Measurements from ENCODE around the gene ACP7. TPM values are rescaled to one million over a fixed set of nuclear protein-coding genes. Genes with fewer than 3 reads are reported as not detected.
"Not testable (repeated sequence)": the region's sequence is repeated elsewhere in the genome, so short reads cannot be mapped to it uniquely, and the experiment has no call there.

ACP7 gene
- total and polyA plus RNA-seq, 2 experiments from 2014 or later, result not detected

GRCh38 chr19:39067104-39067503 is 17.1 kb upstream of the ACP7 start:
- Histone ChIP-seq H3K4me1 (ENCODE audit: low read depth) (no peaks in the 10 kb centered on the region), H3K27me3 (no peaks in the 10 kb centered on the region), H3K9me3 (ENCODE audit: low read depth) (no peaks in the 10 kb centered on the region), H3K36me3 (no peaks in the 10 kb centered on the region), H3K4me3 (no peak overlapping the region), H3K27ac (no peak overlapping the region)
- TF ChIP-seq, protein P1, sequence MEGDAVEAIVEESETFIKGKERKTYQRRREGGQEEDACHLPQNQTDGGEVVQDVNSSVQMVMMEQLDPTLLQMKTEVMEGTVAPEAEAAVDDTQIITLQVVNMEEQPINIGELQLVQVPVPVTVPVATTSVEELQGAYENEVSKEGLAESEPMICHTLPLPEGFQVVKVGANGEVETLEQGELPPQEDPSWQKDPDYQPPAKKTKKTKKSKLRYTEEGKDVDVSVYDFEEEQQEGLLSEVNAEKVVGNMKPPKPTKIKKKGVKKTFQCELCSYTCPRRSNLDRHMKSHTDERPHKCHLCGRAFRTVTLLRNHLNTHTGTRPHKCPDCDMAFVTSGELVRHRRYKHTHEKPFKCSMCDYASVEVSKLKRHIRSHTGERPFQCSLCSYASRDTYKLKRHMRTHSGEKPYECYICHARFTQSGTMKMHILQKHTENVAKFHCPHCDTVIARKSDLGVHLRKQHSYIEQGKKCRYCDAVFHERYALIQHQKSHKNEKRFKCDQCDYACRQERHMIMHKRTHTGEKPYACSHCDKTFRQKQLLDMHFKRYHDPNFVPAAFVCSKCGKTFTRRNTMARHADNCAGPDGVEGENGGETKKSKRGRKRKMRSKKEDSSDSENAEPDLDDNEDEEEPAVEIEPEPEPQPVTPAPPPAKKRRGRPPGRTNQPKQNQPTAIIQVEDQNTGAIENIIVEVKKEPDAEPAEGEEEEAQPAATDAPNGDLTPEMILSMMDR (IDR thresholded peaks at IDR 0.05; ENCODE audit: low read depth, low read length), result no peak
- DNase-seq (ENCODE audit: low read depth in 1 of 2, low spot score in 1 of 2), result no peak

GRCh38 chr19:39068259-39068658 is 15.9 kb upstream of the ACP7 start:
- not testable (repeated sequence) for H3K27me3 ChIP-seq; H3K36me3 ChIP-seq; H3K27ac ChIP-seq; H3K4me3 ChIP-seq; H3K9me3 ChIP-seq (ENCODE audit: low read depth); H3K4me1 ChIP-seq (ENCODE audit: low read depth); DNase-seq (ENCODE audit: low read depth in 1 of 2, low spot score in 1 of 2)

DNA sequence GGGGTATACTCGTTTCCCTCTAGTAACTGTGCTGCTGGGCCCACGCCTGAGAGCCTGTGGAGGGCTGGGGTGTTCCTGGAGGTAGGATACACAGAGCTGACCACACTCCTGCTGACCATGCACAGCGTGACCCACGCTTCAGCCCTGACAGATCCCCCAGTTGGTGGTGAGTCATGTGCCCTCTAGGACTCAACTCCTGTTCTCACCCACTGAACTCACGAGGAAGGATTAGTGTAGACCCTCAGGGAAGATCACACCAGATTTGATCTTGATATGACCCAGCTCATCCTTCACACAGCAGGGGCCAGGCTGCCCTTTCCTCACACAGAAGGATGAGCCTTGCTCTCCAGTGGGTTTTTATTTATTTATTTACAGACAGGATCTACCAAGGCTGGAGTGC is 13.3 kb upstream of the ACP7 start:
- H3K27me3 ChIP-seq, result no peaks in the 10 kb centered on the region
- no peaks in the 10 kb centered on the region for H3K9me3 ChIP-seq (ENCODE audit: low read depth)
- no peak overlapping the region for H3K27ac ChIP-seq
- no peaks in the 10 kb centered on the region for H3K4me1 ChIP-seq (ENCODE audit: low read depth)
- H3K36me3 ChIP-seq, result no peaks in the 10 kb centered on the region
- H3K4me3 ChIP-seq, result no peak overlapping the region
- no peak for DNase-seq (ENCODE audit: low read depth in 1 of 2, low spot score in 1 of 2)
- TF ChIP-seq, protein P1 (IDR thresholded peaks at IDR 0.05; ENCODE audit: low read depth, low read length), result no peak

GRCh38 chr19:39074205-39074692 is 9.9 kb upstream of the ACP7 start:
- Histone ChIP-seq H3K4me1 (ENCODE audit: low read depth) (no peaks in the 10 kb centered on the region), H3K27me3 (peaks cover 12% of the 10 kb centered on the region), H3K27ac (no peak overlapping the region), H3K36me3 (no peaks in the 10 kb centered on the region), H3K9me3 (ENCODE audit: low read depth) (no peaks in the 10 kb centered on the region), H3K4me3 (no peak overlapping the region)
- TF ChIP-seq, protein P1 (IDR thresholded peaks at IDR 0.05; ENCODE audit: low read depth, low read length), result no peak
- DNase-seq (ENCODE audit: low read depth in 1 of 2, low spot score in 1 of 2), result no peak

DNA sequence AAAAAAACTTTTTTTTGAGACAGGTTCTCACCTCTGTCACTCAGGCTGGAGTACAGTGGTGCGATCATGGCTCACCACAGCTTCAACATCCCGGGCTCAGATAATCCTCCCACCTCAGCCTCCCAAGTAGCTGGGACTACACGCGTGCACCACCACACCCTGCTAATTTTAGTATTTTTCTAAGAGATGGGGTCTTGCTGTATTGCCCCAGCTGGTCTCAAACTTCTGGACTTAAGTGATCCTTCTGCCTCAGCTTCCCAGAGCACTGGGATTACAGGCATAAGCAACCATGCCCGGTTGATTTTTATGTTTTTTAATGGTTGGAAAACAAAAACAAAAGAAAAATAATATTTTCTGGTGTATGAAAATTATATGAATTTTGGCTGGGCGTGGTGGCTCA is 9.2 kb upstream of the ACP7 start:
- Histone ChIP-seq H3K9me3 (ENCODE audit: low read depth) (no peaks in the 10 kb centered on the region), H3K27ac (no peak overlapping the region), H3K4me3 (no peak overlapping the region), H3K4me1 (ENCODE audit: low read depth) (no peaks in the 10 kb centered on the region), H3K36me3 (no peaks in the 10 kb centered on the region), H3K27me3 (peaks cover 19% of the 10 kb centered on the region)
- TF ChIP-seq, protein P1 (IDR thresholded peaks at IDR 0.05; ENCODE audit: low read depth, low read length), result no peak
- DNase-seq (ENCODE audit: low read depth in 1 of 2, low spot score in 1 of 2), result no peak

DNA sequence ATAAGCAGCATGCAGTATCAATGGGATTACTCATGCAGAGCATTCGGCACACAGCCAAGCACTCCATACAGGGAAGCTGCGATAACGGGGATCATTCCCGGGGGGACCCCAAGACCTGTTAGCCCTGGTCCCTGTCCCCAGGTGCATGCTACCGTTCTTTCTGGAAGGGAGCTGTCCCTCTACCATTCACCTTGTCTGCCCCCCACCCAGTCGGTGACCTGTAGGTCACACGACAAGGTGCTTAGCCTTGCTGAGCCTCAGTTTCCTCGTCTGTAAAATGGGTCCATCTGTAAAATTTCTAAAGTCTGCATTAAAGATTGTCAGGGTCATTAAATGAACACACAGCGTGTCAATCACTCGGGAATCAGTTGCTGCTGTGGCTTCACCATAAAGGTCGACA is 6.8 kb upstream of the ACP7 start:
- TF ChIP-seq, protein P1 (IDR thresholded peaks at IDR 0.05; ENCODE audit: low read depth, low read length), result no peak
- Histone ChIP-seq H3K27ac (no peak overlapping the region), H3K9me3 (ENCODE audit: low read depth) (no peaks in the 10 kb centered on the region)

More for the DNA sequence above, 6.8 kb upstream of the ACP7 start:
- no peaks in the 10 kb centered on the region for H3K4me1 ChIP-seq (ENCODE audit: low read depth)
- no peak overlapping the region for H3K4me3 ChIP-seq
- peaks cover 42% of the 10 kb centered on the region for H3K27me3 ChIP-seq
- DNase-seq (ENCODE audit: low read depth in 1 of 2, low spot score in 1 of 2), result no peak
- H3K36me3 ChIP-seq, result no peaks in the 10 kb centered on the region

All from cardiac muscle cell (in vitro differentiated cells and primary cell).